Measurements from ENCODE around the gene ST6GALNAC5. TPM values are rescaled to one million over a fixed set of nuclear protein-coding genes. Genes with fewer than 3 reads are reported as not detected.

The ST6GALNAC5 gene
- total and polyA plus RNA-seq, 2 donors (not counting 3 experiments of a cell fraction or from before 2014, with no cell fraction given), result not detected

GRCh38 chr1:77026135-77026534 is 158.9 kb downstream of the ST6GALNAC5 start:
- DNase-seq (ENCODE audit: low read depth, low spot score), result no peak
- Histone ChIP-seq H3K27me3 (ENCODE audit: control insufficient read depth in 2 of 2, insufficient read depth in 2 of 2, low read length in 2 of 2) (no peaks in the 10 kb centered on the region), H3K4me3 (replicated peaks in 1 of 3; ENCODE audit: insufficient read depth in 1 of 3, low read depth in 1 of 3, low read length in 3 of 3) (no peak overlapping the region), H3K79me2 (ENCODE audit: control insufficient read depth, insufficient read depth, low read length) (no peaks in the 10 kb centered on the region), H4K20me1 (replicated peaks; ENCODE audit: control insufficient read depth, extremely low read depth, insufficient read depth, low read length) (no peaks in the 10 kb centered on the region), H3K27ac (ENCODE audit: insufficient read depth, low read depth, low read length) (no peak overlapping the region), H3K4me1 (ENCODE audit: control insufficient read depth, extremely low read depth, insufficient read depth, low read length) (no peaks in the 10 kb centered on the region), H3K4me2 (ENCODE audit: insufficient read depth, low read length) (no peak overlapping the region), H3K9ac (replicated peaks; ENCODE audit: extremely low read depth, insufficient read depth, low read length) (no peak overlapping the region), H2AFZ (ENCODE audit: low read depth, low read length) (no peak overlapping the region), H3K9me3 (replicated peaks; ENCODE audit: control insufficient read depth, insufficient read depth, low read length) (no peaks in the 10 kb centered on the region), H3K9me1 (replicated peaks; ENCODE audit: control insufficient read depth, extremely low read depth, insufficient read depth, low read length) (no peaks in the 10 kb centered on the region), H3K36me3 (ENCODE audit: control insufficient read depth in 2 of 2, extremely low read depth in 1 of 2, insufficient read depth in 2 of 2, low read length in 2 of 2) (no peaks in the 10 kb centered on the region)
- no TSS peak for BruUV-seq (replicated peaks)
- intact Hi-C loops (cut with micrococcal nuclease) (no loop called here), dilution Hi-C loops (cut with MboI; ENCODE audit: extremely low pct_ligation_motif_present, low sequenced_read_pairs) (no loop called here)
- TF ChIP-seq JUN (IDR thresholded peaks at IDR 0.05; ENCODE audit: borderline replicate concordance, insufficient read depth, insufficient read length, low read depth) (no peak), MYC (IDR thresholded peaks at IDR 0.05; ENCODE audit: low read depth, low read length) (no peak), POLR2AphosphoS5 (IDR thresholded peaks at IDR 0.05; ENCODE audit: insufficient read depth, low read depth, low read length) (no peak), POLR2A (IDR thresholded peaks at IDR 0.05; ENCODE audit: low read depth, low read length) (no peak), CTCF (IDR thresholded peaks at IDR 0.05; ENCODE audit: extremely low read depth in 1 of 2, insufficient read depth in 1 of 2, low read depth in 1 of 2, low read length in 2 of 2) (no peak), FOS (IDR thresholded peaks at IDR 0.05; ENCODE audit: borderline replicate concordance, insufficient read depth, low read length) (no peak), GATA2 (IDR thresholded peaks at IDR 0.05; ENCODE audit: insufficient read depth, insufficient read length, low read depth, low read length) (no peak), MAX (IDR thresholded peaks at IDR 0.05; ENCODE audit: insufficient read depth, insufficient read length) (no peak), EZH2 (IDR thresholded peaks at IDR 0.05; ENCODE audit: borderline replicate concordance, low read depth, low read length, severe bottlenecking) (no peak)
- FAIRE-seq, result no peak
- ChIA-PET CTCF (no interaction called here), POLR2A (no interaction called here)

Data from endothelial cell of umbilical vein (primary cell).